ENCODE data around the gene CD8B2.

CD8B2 gene

GRCh38 chr2:106570316-106570715 lies 83.2 kb downstream of the CD8B2 start:
- no peak for DNase-seq
- in situ Hi-C loops (cut with MboI; ENCODE audit: low pct_unique_long_range_greater_than_20kb, low sequenced_read_pairs): no loop called here

Data from KBM-7 (cell line).